ENCODE measurements around the gene COMMD4. TPM values are rescaled to one million over a fixed set of nuclear protein-coding genes. Genes with fewer than 3 reads are reported as not detected.
"Not testable (repeated sequence)": the region's sequence is repeated elsewhere in the genome, so short reads cannot be mapped to it uniquely, and the experiment has no call there.

Gene COMMD4
- total RNA-seq, 1 donor from 2014 or later, result 95.6 TPM

DNA sequence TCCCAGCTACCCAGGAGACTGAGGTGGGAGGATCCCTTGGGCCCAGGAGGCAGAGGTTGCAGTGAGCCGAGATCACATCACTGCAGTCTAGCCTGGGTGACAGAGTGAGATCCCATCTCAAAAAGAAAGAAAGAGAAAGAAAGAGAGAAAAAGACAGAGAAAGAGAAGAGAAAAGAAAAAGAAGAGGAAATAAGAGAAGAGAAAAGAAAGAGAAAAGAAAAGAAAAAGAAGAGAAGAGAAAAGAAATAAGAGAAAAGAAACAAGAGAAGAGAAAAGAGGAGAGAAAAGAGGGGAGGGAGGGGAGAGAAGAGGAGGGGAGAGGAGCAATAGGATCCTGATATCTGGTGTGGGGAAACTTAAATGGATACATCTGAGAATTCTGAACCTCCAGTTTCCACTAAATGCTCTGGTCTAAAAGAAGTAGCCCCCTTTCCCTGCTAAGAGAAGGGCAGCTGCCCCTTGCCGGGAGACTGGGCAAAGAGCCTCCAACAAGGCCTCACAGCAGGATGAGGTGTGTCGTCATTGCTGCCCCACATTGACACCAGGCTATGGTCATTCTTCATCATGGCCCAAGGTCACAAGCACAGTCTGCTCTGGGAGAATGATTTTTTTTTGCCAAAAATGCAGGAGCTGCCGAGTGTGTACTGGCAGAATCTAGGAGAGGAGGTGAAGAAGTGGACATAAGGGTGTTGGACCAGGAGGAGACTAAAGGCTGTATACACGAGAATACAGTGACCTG lies 21.1 kb upstream of the COMMD4 start:
- H3K4me1 Mint-ChIP-seq (ENCODE audit: low read depth), result no peaks in the 10 kb centered on the region
- H3K27me3 Mint-ChIP-seq, result peaks cover 18% of the 10 kb centered on the region
- TF ChIP-seq, protein P1, sequence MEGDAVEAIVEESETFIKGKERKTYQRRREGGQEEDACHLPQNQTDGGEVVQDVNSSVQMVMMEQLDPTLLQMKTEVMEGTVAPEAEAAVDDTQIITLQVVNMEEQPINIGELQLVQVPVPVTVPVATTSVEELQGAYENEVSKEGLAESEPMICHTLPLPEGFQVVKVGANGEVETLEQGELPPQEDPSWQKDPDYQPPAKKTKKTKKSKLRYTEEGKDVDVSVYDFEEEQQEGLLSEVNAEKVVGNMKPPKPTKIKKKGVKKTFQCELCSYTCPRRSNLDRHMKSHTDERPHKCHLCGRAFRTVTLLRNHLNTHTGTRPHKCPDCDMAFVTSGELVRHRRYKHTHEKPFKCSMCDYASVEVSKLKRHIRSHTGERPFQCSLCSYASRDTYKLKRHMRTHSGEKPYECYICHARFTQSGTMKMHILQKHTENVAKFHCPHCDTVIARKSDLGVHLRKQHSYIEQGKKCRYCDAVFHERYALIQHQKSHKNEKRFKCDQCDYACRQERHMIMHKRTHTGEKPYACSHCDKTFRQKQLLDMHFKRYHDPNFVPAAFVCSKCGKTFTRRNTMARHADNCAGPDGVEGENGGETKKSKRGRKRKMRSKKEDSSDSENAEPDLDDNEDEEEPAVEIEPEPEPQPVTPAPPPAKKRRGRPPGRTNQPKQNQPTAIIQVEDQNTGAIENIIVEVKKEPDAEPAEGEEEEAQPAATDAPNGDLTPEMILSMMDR (IDR thresholded peaks at IDR 0.05; ENCODE audit: unreplicated experiment), result no peak
- H3K27ac Mint-ChIP-seq, result no peak overlapping the region
- DNase-seq (ENCODE audit: low spot score, unreplicated experiment), result no peak
- no peaks in the 10 kb centered on the region for H3K36me3 Mint-ChIP-seq (ENCODE audit: insufficient read depth)
- no peaks in the 10 kb centered on the region for H3K9me3 Mint-ChIP-seq (ENCODE audit: low read depth)
- no peak overlapping the region for H3K4me3 Mint-ChIP-seq (ENCODE audit: low read depth)

DNA sequence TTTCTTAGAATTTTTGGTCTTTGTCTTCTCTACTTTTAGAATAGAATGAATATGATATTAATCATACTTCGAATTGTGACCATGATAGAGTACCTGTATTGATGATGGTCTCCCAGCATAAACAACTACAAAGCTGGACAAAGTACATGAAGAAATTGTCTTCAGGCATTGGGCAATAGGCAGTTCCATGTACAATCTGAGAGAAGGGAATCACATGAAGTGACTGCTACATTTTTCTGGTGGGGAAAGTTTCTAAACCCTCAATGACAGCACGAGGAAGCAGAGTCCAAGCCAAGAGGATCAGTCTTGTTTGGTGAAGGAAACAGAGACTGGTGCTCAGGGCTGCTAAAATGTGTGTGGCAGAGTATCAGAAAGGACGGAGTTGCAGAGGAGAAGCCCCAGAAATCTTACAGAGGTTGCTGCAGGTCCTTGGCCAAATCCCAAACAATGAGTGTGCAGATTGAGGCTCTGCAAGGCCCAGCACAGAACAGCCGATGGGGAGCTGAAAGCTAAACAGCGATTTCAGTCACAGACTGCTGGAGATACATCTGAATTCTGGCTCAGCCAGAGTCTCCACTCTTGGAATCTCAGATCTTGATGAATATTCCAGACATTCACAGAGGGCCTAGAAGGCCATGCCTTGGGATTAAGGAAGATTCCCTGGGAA lies 16.5 kb upstream of the COMMD4 start:
- not testable (repeated sequence) for H3K36me3 Mint-ChIP-seq (ENCODE audit: insufficient read depth); H3K27ac Mint-ChIP-seq; H3K9me3 Mint-ChIP-seq (ENCODE audit: low read depth); DNase-seq (ENCODE audit: low spot score, unreplicated experiment); H3K4me3 Mint-ChIP-seq (ENCODE audit: low read depth)
- Mint-ChIP-seq H3K27me3 (peaks cover 11% of the 10 kb centered on the region), H3K4me1 (ENCODE audit: low read depth) (peaks cover 11% of the 10 kb centered on the region)

DNA sequence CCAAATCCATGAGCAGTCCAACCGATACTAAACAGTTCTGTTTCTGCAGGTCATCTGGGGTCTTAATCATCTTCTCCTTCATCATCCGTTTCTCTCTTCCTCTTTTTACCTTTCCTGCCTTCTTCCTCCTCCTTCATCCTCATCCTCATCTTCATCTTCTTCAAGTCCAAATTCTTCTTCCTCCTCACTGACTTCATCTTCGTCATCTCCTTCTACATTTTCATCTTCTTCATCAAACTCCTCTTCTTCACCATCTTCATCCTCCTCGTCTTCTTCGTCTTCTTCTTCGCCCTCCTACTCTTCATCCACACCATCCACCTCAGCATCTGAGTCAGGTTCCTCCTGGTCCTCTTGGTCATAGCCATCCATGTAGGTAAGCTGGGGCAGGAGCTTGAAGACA lies 14.2 kb upstream of the COMMD4 start:
- Mint-ChIP-seq H3K27me3 (peaks cover 8% of the 10 kb centered on the region), H3K9me3 (ENCODE audit: low read depth) (no peaks in the 10 kb centered on the region), H3K4me1 (ENCODE audit: low read depth) (peaks cover 11% of the 10 kb centered on the region), H3K36me3 (ENCODE audit: insufficient read depth) (no peaks in the 10 kb centered on the region), H3K4me3 (ENCODE audit: low read depth) (no peak overlapping the region), H3K27ac (no peak overlapping the region)
- TF ChIP-seq, protein P1 (IDR thresholded peaks at IDR 0.05; ENCODE audit: unreplicated experiment), result no peak
- DNase-seq (ENCODE audit: low spot score, unreplicated experiment), result no peak

DNA sequence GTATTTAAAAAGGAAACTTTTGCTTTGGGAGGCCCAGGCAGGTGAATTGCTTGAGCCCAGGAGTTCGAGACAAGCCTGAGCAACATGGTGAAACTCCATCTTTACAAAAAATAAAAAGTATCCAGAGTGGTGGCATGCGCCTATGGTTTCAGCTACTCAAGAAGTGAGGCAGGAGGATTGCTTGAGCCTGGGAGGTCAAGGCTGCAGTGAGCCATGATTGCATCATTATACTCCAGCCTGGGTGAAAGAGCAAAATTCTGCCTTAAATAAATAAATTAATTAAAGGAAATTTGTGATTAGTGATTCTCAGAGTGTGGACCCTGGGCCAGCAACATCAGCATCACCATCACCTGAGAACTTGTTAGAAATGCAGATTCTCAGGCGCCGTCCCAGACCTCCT lies 9.9 kb upstream of the COMMD4 start:
- Mint-ChIP-seq H3K9me3 (ENCODE audit: low read depth) (no peaks in the 10 kb centered on the region), H3K27me3 (peaks cover 9% of the 10 kb centered on the region), H3K4me1 (ENCODE audit: low read depth) (peaks cover 11% of the 10 kb centered on the region), H3K27ac (no peak overlapping the region), H3K36me3 (ENCODE audit: insufficient read depth) (no peaks in the 10 kb centered on the region), H3K4me3 (ENCODE audit: low read depth) (no peak overlapping the region)
- no peak for DNase-seq (ENCODE audit: low spot score, unreplicated experiment)
- TF ChIP-seq, protein P1 (IDR thresholded peaks at IDR 0.05; ENCODE audit: unreplicated experiment), result no peak

DNA sequence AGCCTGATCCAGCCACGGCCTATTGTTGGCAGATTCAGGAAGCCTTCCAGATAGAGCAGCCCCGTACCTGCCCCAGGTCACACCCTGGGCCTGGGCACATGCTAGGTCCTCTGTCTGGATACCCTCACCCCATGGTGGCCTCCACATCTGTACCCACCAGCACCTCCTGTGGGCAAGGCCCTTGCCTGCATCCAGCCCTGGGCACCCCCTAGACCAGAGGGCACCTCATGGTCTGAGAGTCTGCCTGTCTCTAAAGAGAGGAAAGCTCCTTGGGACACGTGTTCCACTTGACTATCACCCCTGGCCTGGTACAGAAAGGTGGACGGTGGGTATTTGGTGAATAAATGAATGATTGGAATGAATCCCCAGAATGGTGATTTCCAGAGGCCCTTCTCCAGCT lies 8.9 kb upstream of the COMMD4 start:
- TF ChIP-seq, protein P1 (IDR thresholded peaks at IDR 0.05; ENCODE audit: unreplicated experiment), result no peak
- Mint-ChIP-seq H3K4me1 (ENCODE audit: low read depth) (peaks cover 11% of the 10 kb centered on the region), H3K27me3 (peaks cover 6% of the 10 kb centered on the region), H3K9me3 (ENCODE audit: low read depth) (no peaks in the 10 kb centered on the region), H3K27ac (no peak overlapping the region), H3K36me3 (ENCODE audit: insufficient read depth) (no peaks in the 10 kb centered on the region), H3K4me3 (ENCODE audit: low read depth) (no peak overlapping the region)
- no peak for DNase-seq (ENCODE audit: low spot score, unreplicated experiment)

DNA sequence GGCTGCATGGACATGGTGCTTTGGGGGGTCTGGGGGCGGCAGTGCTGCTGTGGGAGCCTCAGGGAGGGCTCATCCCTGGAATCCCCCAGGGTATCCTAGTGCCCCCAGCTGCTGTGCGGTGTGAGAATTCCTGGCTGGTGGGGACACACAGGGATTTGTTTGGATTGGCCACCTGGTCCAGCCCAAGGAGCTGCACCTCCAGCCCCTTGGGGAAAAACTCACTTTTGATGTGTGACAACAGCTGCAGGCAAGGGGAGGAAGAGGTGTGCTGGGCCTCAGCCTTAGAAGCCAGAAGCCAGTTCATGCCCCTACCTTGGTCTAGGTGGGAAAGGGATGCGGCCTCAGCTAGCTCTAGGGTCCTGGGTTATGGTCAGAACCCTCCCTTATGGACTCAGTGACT lies 8.4 kb upstream of the COMMD4 start:
- peaks cover 11% of the 10 kb centered on the region for H3K4me1 Mint-ChIP-seq (ENCODE audit: low read depth)
- no peak overlapping the region for H3K27ac Mint-ChIP-seq
- no peaks in the 10 kb centered on the region for H3K9me3 Mint-ChIP-seq (ENCODE audit: low read depth)
- TF ChIP-seq, protein P1 (IDR thresholded peaks at IDR 0.05; ENCODE audit: unreplicated experiment), result no peak
- H3K36me3 Mint-ChIP-seq (ENCODE audit: insufficient read depth), result no peaks in the 10 kb centered on the region
- no peak for DNase-seq (ENCODE audit: low spot score, unreplicated experiment)
- H3K27me3 Mint-ChIP-seq, result peaks cover 7% of the 10 kb centered on the region
- no peak overlapping the region for H3K4me3 Mint-ChIP-seq (ENCODE audit: low read depth)

Data from progenitor cell of endocrine pancreas (in vitro differentiated cells).